T-helper 9 cell (primary cell): Measurements from ENCODE around the gene EPHA8.
A peak's percentile ranks its signal among the peaks of the same experiment; 100 is the strongest.

Experiments used
- DNase-seq: peaks from one replicate; pipeline ENCODE4 v3.0.0-alpha.2; 2020

EPHA8 gene

DNA sequence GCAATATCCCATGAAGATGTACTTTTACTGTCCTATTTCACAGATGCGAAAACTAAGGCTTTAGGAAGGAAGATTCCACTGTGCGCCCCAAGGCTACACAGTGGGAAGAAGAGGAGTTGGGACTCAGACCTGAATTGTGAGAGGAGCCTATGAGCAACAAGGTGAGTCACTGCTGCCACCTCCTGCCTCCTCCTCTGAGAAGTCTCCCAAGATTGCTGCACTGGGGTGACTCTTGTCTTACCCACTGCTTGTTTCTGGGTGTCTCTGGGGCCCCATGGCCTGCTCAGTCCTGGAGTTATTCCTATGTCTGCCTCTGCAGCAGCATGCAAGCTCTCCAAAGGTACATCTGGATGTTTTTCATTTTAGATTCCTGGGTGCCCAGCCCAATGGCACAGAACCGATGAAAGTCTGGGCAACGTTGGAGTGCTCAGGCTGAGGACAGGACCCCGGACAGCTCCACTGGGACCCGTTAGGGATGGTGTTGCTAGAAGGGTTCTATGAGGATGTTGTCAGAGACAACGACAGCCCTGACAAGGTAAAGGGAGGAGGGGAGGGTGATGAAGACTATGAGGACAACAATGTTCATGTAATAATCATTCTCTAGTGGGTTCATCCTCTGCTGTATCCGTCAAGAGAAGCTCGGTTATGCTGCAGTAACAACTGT is 62.1 kb downstream of the EPHA8 start:
- no peak for DNase-seq

DNA sequence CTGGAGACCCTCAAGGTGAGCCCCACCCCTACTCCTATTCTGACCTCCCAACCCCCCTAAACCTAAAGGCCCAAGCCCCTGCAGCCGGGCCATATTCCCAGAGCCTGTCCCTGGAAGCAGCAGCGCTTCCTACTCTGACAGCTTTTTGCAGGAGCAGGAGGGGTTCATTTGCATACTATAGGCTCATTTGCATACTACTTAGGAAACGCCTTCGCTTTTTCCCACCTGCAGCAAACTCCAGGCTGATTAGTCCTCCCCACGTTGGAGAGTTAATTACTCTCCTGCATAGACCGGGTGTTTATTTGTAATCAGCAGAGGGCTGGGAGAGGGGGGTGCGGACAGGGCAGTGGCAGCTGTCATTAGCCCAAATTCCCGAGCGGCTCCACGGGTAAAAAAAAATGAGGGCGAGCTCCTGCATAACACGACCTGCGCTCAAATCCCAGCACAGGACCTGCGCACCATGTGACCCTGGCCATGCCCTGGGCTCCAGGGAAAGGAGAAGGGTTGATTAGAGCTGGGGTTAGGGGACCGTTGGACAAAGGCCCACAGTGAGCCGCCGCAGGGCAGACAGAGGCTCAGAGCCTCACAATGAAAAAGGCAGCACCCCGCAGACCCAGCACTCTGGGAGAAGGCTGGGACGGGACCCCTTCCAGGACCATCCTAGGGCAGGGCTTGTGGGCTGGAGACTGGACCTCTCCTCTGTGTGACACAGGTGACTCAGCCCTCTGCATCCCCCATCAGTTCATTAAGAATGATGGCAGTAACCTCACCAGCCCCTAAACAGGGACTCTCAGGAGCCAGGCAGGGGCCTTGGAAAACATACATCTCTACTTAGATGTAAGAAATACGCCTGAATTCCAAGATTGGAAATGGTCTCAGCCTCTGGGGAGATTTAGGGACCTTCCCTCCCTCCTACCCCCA is 63.2 kb downstream of the EPHA8 start:
- no peak for DNase-seq

DNA sequence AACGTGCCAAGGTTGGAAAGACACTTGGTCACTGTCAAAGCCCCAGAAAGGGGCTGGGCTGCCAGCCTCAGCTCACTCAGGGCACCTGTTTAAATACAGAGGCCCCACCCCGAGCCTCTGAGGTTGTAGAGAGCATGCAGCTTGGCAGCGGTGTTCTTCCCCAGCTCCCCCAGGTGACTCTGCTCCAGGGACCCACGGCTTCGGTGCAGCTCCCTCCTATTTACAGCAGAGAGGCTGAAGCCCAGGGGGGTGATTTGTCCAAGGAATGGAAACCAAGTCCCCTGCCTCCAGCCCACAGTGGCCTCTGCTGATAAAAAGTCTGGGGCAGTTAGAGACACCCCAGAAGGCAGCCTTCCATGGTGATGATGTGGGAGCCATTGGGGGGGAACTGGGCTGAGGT is 64.0 kb downstream of the EPHA8 start:
- DNase-seq: no peak

DNA sequence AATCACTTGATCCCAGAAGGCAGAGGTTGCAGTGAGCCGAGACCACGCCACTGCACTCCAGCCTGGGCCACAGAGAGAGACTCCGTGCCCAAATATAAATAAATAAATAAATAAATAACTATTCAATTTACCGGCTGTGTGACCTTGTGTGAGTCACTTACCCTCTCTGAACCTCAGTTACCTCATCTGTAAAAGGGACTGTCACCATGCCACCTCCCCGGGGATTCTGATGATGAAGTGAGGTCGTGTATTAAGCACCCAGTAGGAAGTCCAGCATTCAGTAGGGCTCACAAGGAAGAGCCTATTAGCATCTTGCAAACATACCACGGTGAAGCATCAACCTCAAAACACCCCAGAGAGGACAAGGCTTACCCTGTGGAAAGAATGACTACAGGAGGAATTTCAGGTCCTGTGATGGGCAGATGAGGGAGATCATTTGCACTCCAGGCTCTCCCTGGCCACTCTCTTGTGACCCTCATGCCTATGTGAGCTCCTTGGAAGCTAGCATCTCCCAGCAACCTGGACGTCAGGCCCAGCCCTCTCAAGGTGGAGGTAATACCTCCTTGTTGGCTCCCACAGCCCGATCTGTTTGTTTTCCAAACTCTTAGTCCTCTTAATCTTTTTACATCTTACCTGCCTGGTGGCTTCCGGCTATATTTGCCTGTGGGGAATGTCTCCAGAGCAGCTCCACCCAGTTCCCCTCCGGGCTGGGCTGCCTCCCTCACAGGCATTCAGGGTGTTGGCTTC is 65.6 kb downstream of the EPHA8 start:
- DNase-seq: no peak

DNA sequence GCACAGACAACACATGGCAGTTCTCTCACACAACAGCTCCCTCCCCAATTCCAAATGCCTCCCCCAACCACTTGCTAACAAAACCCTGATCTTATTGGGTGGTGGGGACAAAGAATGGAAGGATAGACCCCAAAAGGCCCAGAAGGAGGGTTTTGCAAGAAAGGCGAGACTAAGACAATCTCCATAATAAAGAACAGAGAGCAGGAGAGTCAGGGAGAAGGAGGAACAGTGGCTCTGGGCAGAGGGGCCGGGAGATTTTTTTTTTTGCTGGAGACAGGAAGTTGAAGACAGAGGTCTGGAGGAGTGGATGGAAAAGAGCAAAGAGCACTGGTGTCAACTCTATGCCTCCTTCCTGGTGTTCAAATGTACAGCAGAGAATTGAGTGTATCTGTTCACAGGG is 66.6 kb downstream of the EPHA8 start:
- DNase-seq: no peak

DNA sequence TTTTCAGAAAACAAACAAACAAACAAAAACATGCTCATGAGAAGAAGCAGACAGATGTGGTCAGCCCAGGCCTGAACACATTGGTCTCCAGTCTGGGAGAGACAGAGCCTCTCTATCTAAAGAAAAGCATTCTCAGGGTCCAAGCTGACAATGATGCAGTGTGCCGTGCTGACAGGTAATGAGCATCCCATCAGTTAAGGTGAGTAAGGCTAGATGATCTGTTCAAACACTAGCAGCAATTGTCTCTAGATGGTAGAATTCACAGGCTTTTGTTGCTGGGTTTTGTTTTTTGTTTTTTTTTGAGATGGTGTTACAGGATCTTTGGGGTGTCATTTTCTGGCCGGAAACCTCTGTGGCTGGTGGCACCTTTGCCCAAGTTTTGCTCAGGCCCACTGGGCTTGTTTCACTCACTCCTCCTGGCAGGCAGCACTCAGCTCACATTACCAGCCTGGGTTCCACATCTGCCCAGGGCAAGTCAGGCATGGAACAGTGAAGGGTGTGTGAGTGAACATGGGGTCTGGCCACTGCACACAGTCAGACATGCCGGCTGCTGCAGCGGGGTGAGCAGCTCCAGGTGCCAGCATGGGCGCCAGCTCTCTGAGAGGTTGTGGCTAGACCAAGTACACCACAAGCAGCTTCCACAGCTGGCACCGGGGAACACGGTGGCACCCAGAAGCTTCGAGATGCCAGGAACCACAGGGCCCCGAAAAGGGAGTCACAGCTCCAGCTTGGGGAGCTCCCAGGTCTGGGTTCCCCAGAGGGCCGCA is 70.6 kb downstream of the EPHA8 start:
- DNase-seq: no peak

DNA sequence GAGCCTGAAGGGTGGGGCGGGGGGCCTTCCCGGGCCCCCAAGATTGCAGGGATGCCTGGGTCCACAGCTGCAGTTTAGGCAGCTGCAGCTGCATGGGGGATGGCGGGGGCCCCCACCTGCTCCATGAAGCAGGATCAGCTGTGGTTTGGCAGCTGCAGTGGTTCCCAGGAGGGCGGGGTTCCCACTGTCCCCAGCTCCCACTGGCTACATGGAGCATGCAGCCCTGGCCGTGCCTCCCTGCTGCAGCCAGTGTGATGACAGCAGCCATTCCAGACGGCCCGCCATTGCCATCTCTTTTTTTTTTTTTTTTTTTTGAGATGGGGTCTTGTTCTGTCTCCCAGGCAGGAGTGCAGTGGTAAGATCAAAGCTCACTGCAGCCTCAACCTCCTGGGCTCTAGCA is 72.1 kb downstream of the EPHA8 start:
- no peak for DNase-seq

DNA sequence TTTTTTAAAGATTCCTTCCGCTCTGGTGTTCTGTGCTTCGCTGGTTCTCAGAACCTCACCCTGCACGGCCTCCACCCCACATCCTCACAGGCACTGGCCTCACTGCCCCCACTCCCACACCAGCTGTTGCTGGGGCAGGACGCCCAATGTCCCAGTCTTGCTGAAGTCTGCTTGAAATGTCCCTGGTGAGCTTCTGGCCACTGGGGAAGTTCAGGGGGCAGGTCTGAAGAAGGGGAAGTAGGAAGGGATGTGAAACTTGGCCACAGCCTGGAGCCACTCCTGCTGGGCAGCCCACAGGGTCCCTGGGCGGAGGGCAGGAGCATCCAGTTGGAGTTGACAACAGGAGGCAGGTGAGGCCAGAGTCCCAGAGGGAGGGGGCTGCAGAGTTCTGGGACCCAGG is 73.1 kb downstream of the EPHA8 start, which contains the start of gene C1QA:
TSS of gene C1QA (plus strand) at position 276 of the 400 bp plus-strand sequence. CDS start 989 bp downstream, outside the sequence.
- no peak for DNase-seq

DNA sequence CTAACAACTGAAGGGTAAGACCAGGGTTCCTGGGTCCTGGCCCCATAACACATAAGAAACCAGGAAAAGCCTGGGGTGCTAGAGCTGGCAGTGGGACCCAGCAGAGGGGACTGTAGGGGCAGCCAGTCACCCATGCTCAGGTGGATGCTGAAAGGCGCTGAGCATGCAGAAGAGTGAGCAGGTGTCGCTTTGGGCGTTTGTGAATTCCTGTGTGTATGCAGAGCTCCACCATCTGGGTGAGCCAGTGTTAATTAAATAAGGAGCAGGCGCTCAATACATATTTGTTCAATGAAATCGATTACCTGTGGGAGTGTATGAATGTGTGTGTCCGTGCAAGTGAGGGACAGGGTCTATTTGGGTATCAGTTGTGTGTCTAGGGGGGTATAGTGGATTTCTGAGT is 73.6 kb downstream of the EPHA8 start:
- DNase-seq: no peak

DNA sequence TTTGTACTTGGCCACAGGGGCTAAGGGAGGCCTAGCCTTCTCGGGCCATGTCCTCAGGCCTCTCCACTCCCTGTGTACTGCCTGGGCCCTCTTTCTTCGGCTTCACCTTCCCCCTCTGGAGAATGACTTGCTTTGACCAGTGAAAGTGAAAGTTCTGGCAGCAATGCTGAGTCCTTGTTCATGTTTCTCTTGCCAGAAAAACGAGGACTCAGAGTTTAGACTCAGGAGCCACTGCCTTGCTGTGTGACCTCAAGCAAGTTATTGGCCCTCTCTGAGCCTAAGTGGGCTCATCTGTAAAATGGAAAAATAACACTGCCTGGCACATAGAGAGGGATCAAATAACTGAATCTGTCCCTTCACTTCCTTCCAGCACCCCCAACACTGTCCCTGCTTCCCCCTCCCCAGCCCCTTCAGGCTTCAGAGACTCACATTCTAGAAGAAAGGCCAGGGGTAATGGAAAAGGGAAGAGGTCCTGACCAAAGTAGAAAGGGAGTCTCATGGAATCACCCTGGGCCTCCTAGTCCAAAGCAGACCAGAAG is 74.7 kb downstream of the EPHA8 start:
- no peak for DNase-seq

DNA sequence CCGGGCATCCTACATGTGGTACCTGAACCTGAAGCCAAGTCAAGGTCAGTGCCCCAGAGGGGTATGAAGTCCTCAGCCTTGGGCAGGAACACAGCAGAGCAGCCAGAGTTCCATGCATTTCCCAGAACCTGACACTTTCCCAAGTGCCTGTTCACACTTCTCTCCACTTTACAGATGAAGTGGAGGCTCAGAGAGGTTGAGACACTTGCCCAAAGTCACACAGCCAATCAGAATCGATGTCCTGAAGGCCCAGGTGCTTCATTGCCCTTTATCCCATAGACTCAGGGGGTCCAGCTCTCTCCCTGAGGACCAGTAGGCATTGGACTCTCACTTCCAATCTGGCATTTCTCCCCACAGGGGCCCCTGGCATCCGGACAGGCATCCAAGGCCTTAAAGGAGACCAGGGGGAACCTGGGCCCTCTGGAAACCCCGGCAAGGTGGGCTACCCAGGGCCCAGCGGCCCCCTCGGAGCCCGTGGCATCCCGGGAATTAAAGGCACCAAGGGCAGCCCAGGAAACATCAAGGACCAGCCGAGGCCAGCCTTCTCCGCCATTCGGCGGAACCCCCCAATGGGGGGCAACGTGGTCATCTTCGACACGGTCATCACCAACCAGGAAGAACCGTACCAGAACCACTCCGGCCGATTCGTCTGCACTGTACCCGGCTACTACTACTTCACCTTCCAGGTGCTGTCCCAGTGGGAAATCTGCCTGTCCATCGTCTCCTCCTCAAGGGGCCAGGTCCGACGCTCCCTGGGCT is 75.4 kb downstream of the EPHA8 start:
- no peak for DNase-seq

DNA sequence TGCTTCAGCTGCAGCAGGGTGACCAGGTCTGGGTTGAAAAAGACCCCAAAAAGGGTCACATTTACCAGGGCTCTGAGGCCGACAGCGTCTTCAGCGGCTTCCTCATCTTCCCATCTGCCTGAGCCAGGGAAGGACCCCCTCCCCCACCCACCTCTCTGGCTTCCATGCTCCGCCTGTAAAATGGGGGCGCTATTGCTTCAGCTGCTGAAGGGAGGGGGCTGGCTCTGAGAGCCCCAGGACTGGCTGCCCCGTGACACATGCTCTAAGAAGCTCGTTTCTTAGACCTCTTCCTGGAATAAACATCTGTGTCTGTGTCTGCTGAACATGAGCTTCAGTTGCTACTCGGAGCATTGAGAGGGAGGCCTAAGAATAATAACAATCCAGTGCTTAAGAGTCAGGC is 76.0 kb downstream of the EPHA8 start:
- no peak for DNase-seq

DNA sequence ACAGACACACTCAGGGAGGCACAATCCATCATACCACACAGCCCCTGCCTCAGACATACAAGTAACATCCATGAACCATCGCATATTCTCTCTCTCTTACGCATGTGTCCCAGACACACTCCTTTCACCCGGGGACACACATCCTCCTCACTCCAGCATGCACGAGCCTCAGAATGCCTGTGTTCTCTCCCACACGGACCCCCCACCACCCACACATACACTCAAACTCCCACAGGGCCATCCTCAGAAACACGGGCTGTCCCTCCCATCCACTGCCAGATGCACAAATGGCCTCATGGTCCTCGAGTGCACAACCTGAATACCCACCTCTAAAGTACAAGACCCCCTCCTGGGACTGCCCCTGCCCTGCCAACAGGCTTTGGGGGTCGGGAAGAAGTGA is 78.0 kb downstream of the EPHA8 start:
- no peak for DNase-seq

DNA sequence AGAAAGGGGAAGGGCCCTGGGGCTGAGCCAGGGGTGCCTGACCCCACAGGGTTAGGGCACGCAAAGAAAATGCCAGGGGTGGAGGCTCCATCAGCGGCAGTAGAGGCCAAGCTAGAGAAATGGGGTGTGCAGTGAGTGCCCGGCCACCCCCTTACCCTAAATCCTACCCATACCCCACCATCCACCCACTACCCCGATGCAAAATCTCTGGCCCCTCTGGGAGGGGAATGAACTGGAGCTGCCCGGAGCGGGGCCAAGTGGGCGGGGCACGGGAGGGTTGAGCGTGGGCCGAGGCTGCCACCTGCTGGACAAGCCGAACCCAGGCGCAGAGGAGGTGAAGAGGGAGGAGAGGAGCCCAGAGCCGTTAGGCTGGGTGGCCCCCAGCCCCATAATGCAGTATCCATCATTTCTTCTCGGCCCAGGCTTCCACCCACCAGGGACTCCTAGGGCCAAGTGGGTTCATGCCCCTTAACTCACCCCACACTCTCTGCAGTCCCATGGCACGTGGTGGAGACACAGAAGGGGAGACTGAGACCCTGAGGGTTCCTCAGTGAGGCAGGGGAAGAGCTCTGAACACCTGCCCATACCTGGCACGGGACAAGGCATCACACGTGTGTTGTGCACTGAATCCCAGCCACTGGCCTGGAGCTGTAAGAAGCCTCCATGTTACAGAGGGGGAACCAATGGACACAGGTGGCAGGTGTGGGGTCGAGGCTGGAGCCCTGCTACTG is 78.8 kb downstream of the EPHA8 start:
- DNase-seq: peak; percentile 56

DNA sequence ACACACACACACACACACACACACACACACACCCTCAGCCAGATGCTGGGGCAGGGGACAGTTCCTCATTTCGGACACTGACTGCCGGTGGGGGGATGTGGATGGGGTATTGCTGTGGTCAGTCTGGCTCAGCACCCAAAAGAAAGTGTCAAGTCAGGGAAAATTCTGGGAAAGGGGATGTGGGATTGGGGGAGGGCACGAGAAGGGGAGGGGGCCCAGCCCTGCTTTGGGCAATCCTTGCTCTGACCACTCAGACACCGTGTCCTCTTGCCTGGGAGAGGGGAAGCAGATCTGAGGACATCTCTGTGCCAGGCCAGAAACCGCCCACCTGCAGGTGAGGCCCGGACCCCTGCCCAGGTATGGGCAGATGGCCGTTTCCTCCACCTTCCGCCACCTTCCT is 80.1 kb downstream of the EPHA8 start, which contains the start of gene C1QC:
TSS of gene C1QC (plus strand) at position 253 of the 400 bp plus-strand sequence. CDS start 391 bp downstream, outside the sequence.
- DNase-seq: no peak

DNA sequence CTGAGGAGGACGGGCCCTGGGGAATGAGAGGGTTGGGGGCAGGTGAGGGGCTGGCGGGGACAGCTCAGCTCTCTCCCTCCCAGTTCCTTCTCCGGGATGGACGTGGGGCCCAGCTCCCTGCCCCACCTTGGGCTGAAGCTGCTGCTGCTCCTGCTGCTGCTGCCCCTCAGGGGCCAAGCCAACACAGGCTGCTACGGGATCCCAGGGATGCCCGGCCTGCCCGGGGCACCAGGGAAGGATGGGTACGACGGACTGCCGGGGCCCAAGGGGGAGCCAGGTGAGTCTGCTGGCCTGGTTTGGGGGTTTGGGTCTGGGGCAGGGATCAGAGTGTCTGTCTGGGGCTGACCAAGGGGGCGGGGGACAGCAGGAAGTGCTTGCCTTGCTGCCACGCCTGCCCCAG is 80.6 kb downstream of the EPHA8 start:
- DNase-seq: no peak

DNA sequence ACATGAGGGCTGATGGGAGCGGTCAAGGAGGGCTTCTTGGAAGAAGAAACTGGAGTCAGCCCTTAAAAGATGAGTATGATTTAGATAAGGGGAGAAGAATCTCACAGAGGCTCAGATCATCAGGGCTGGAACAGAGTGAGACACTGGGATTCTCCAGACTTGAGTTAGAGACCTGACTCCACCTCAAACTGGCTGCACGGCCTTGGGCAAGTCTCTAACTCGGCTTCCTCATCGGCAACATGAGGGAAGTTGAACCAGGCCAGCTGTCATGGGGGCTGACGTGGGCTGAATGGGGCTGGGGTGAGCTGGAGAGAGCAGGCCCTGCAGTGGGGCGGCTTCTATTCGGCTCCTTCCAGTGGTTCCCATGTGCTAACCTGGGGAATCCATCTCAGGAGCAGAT is 82.6 kb downstream of the EPHA8 start:
- no peak for DNase-seq

DNA sequence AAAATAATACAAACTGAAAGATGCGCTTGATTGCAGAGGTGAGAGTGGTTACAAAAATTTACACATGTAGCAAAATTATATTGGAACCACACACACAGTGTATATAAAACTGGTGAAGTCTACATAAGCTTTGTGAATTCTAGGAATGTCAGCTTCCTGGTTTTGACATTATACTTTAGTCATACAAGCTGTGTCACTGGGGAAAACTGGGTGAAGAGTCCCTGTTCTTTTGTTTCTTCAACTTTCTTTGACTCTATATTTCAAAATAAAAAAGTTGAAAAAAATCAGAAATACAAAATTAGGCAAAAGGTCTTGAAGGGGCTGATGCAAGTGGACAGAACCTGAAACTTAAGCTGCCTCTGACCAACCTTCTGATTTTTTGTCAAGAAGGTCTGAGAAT is 83.1 kb downstream of the EPHA8 start:
- DNase-seq: no peak

DNA sequence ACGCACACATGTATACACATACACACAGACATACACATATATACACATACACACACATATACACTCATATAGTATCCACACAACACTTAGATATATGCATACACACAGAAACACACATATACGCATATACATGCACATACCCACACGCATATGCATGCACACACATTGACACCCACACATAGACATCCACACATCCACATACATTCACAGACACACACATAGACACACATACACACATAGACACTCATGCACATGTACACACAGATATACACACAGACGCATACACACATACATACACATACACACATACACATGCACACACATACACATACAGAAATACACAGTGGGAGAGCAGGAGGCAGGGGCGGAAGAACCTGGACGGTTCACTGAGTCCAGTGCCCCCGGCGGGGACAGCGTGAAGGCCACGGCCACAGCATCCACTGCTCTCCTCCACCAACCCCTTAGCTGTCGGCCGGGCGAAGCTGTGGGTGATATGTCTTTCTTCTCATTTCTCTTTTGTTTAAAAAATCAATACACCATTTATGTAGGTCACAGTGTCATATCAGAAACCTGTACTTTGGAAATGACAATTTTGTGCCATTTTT is 86.9 kb downstream of the EPHA8 start:
- DNase-seq: no peak
